HepG2 (cell line): Measurements from ENCODE around the gene ABHD15. TPM values are rescaled to one million over a fixed set of nuclear protein-coding genes. Genes with fewer than 3 reads are reported as not detected.
A peak's percentile ranks its signal among the peaks of the same experiment; 100 is the strongest.

ENCODE experiments used
- ATAC-seq: fragments of 200-7000 bp; cut with Tn5 transposase; 3 replicates; pipeline ENCODE4 v1.9.1; 2020; ENCODE audit warnings: mild to moderate bottlenecking, moderate library complexity
- BruUV-seq: library from RNA; stranded (reverse); fragments of 400-500 nt; replicated peaks from 2 replicates; lab custom pipeline; 2021; lab: Mats Ljungman, UMichigan
- CTCF ChIA-PET: fragments of 300-600 bp; formaldehyde crosslinking; extraction: SDS; loops from one replicate; lab custom pipeline; 2021; ENCODE audit warnings: low total read pairs, inconsistent platforms, low intra/inter-chr PET ratio; lab: Yijun Ruan, JAX
- POLR2A ChIA-PET: fragments of 350-600 bp; sonication (Branson Sonifier 250); formaldehyde crosslinking; loops from one replicate; lab custom pipeline; 2020; ENCODE audit warnings: antibody characterized with exemption, inconsistent platforms; lab: Yijun Ruan, JAX
- DNase-seq: peaks from one replicate; pipeline ENCODE4 v3.0.0-alpha.2; 2015; ENCODE audit warnings: low spot score
- FAIRE-seq: peaks from 3 replicates; lab custom pipeline; 2011; peaks lifted over from hg19 to GRCh38; lab: Jason Lieb, UNC
- H2AFZ ChIP-seq: one replicate; pipeline ENCODE4 v1.6.1; 2011; ENCODE audit warnings: low read length, inconsistent platforms
- H3K27ac ChIP-seq: fragments of 300-600 bp; 3 replicates; pipeline ENCODE4 v1.8.0; 2011; ENCODE audit warnings: mixed run types, mild to moderate bottlenecking, mixed read lengths, low read length, inconsistent platforms; ENCODE audit not compliant: insufficient read depth; ENCODE audit errors: extremely low read length
- H3K27me3 ChIP-seq, 2 experiments: fragments of 200-600 bp in 1 of 2; 2 replicates in 1 of 2; 3 replicates in 1 of 2; pipeline versions ENCODE4 v1.6.0 to v1.8.0; 2011; ENCODE audit warnings: low read length in 2 of 2, mild to moderate bottlenecking in 2 of 2, moderate library complexity in 2 of 2, inconsistent platforms in 1 of 2; ENCODE audit not compliant: insufficient read depth in 2 of 2, control insufficient read depth in 1 of 2
- H3K36me3 ChIP-seq, 2 experiments: fragments of 200-600 bp in 1 of 2; replicated peaks in 1 of 2; 2 replicates in 1 of 2; 3 replicates in 1 of 2; pipeline versions ENCODE4 v1.5.1 to v1.8.0; 2011; ENCODE audit warnings: low read length in 2 of 2, inconsistent platforms in 1 of 2; ENCODE audit not compliant: insufficient read depth in 2 of 2, control insufficient read depth in 1 of 2
- H3K4me1 ChIP-seq: 2 replicates; pipeline ENCODE4 v1.5.1; 2012; ENCODE audit warnings: low read length, inconsistent platforms; ENCODE audit not compliant: insufficient read depth
- H3K4me2 ChIP-seq: 2 replicates; pipeline ENCODE4 v1.6.0; 2011; ENCODE audit warnings: low read depth, low read length, inconsistent platforms
- H3K4me3 ChIP-seq, 3 experiments: fragments of 200-600 bp in 1 of 3; sonication (generic), shearing (Covaris generic) in 1 of 3; replicated peaks in 1 of 3; 2 replicates each; pipeline ENCODE4 v1.5.1; 2011 to 2016; ENCODE audit warnings: low read length in 3 of 3, inconsistent platforms in 2 of 3, low read depth in 2 of 3, mild to moderate bottlenecking in 2 of 3, control low read depth in 1 of 3, mixed read lengths in 1 of 3; ENCODE audit not compliant: insufficient read depth in 1 of 3
- H3K79me2 ChIP-seq: one replicate; pipeline ENCODE4 v1.6.1; 2011; ENCODE audit warnings: low read length, inconsistent platforms; ENCODE audit not compliant: insufficient read depth
- H3K9ac ChIP-seq: 2 replicates; pipeline ENCODE4 v1.6.0; 2011; ENCODE audit warnings: mild to moderate bottlenecking, low read depth, low read length, inconsistent platforms; ENCODE audit not compliant: insufficient read depth
- H3K9me3 ChIP-seq: 2 replicates; pipeline ENCODE4 v1.5.1; 2012; ENCODE audit warnings: mild to moderate bottlenecking, low read length
- H4K20me1 ChIP-seq: 2 replicates; pipeline ENCODE4 v1.6.0; 2011; ENCODE audit warnings: inconsistent platforms, mild to moderate bottlenecking, low read length, moderate library complexity; ENCODE audit not compliant: insufficient read depth
- EZH2 ChIP-seq: conservative IDR thresholded peaks from 2 replicates; pipeline ENCODE4 v1.6.1; 2012; ENCODE audit warnings: mild to moderate bottlenecking, low read depth, low read length, moderate library complexity
- FOXA3 ChIP-seq: IDR thresholded peaks from 2 replicates; pipeline ENCODE4 v1.6.1; 2016; ENCODE audit warnings: missing genetic modification reagents, missing compliant biosample characterization
- KLF12 ChIP-seq: sonication (generic); formaldehyde crosslinking; IDR thresholded peaks from 2 replicates; pipeline ENCODE4 v1.4.0; 2020; ENCODE audit warnings: missing genetic modification reagents, borderline replicate concordance
- MXD4 ChIP-seq: IDR thresholded peaks from 2 replicates; pipeline ENCODE4 v1.6.1; 2016; ENCODE audit warnings: mild to moderate bottlenecking, missing biosample characterization, missing genetic modification reagents
- RFX5 ChIP-seq: IDR thresholded peaks from 2 replicates; pipeline ENCODE4 v1.6.1; 2011; ENCODE audit warnings: low read depth, low read length, improper control_type of control experiment
- RNF2 ChIP-seq: fragments of 450-650 bp; conservative IDR thresholded peaks from 2 replicates; pipeline ENCODE4 v1.6.1; 2016; ENCODE audit warnings: low read depth
- SALL2 ChIP-seq: sonication (generic); formaldehyde crosslinking; IDR thresholded peaks from 2 replicates; pipeline ENCODE4 v1.8.1; 2023; ENCODE audit warnings: mild to moderate bottlenecking, missing genetic modification reagents, inconsistent platforms
- XBP1 ChIP-seq: sonication (generic); formaldehyde crosslinking; IDR thresholded peaks from 2 replicates; pipeline ENCODE4 v1.5.0; 2020; ENCODE audit warnings: missing genetic modification reagents
- ZMYM4 ChIP-seq: sonication (generic); formaldehyde crosslinking; IDR thresholded peaks from 2 replicates; pipeline ENCODE4 v1.8.1; 2023; ENCODE audit warnings: mild to moderate bottlenecking, missing genetic modification reagents
- ZNF225 ChIP-seq: sonication (generic); formaldehyde crosslinking; IDR thresholded peaks from 2 replicates; pipeline ENCODE4 v1.4.0; 2020; ENCODE audit warnings: mild to moderate bottlenecking, missing genetic modification reagents
- ZNF333 ChIP-seq: sonication (generic); formaldehyde crosslinking; IDR thresholded peaks from 2 replicates; pipeline ENCODE4 v1.4.0; 2020; ENCODE audit warnings: mild to moderate bottlenecking, missing genetic modification reagents, borderline replicate concordance
- ZNF513 ChIP-seq: sonication (generic); formaldehyde crosslinking; conservative IDR thresholded peaks from 2 replicates; pipeline ENCODE4 v1.5.0; 2020; ENCODE audit warnings: missing genetic modification reagents
- ZNF589 ChIP-seq: sonication (generic); formaldehyde crosslinking; conservative IDR thresholded peaks from 2 replicates; pipeline ENCODE4 v1.8.0; 2022; ENCODE audit warnings: mild to moderate bottlenecking, moderate library complexity, missing genetic modification reagents
- ZNF644 ChIP-seq: IDR thresholded peaks from 2 replicates; pipeline ENCODE4 v1.6.1; 2016; ENCODE audit warnings: low read depth
- WGBS: methylation state at CpG from one replicate; pipeline ENCODE4 v1.1.6; 2017; ENCODE audit warnings: low lambda C conversion rate; 5-methylcytosine and 5-hydroxymethylcytosine counted together
- in situ Hi-C: cut with HindIII; loops from 2 replicates; pipeline ENCODE4 v1.10.0; 2017; ENCODE audit warnings: low pct_unique_long_range_greater_than_20kb; ENCODE audit not compliant: extremely low pct_ligation_motif_present
- intact Hi-C: fragments of 100-400 bp; cut with micrococcal nuclease; formaldehyde crosslinking; loops from one replicate; pipeline ENCODE4 v1.10.0; 2022; ENCODE audit not compliant: unreplicated experiment
- polyA plus RNA-seq, 8 experiments: library from polyadenylated mRNA; depleted of rRNA in 3 of 8; stranded (reverse) in 7 of 8; unstranded in 1 of 8; fragments of >200 nt; fragmentation: Illumina TruSeq in 4 of 8; extraction: Trizol in 4 of 8; gene quantifications; 2 replicates each; pipeline versions ENCODE4 v1.2.1 to v1.2.3, GENCODE V29; 2011 to 2016; ENCODE audit warnings: low read depth in 4 of 8, missing spikeins in 1 of 8, mixed read lengths in 1 of 8; ENCODE audit not compliant: insufficient read depth in 1 of 8
- total RNA-seq, 5 experiments: library from RNA; depleted of rRNA; stranded (reverse); fragments of >200 nt; fragmentation: Illumina TruSeq; extraction: Trizol; gene quantifications; 2 replicates each; pipeline ENCODE4 v1.2.3, GENCODE V29; 2016; ENCODE audit warnings: low read depth in 1 of 5
- TF ChIP-seq, protein P1 (sequence below): sonication (generic); formaldehyde crosslinking; IDR thresholded peaks from 2 replicates; pipeline ENCODE4 v1.8.0; 2022; ENCODE audit warnings: mild to moderate bottlenecking, missing genetic modification reagents; ENCODE audit not compliant: insufficient replicate concordance
- TF ChIP-seq, protein P2 (sequence below): sonication (generic); formaldehyde crosslinking; IDR thresholded peaks from 2 replicates; pipeline ENCODE4 v1.9.0; 2022; ENCODE audit warnings: low read depth, missing genetic modification reagents
- TF ChIP-seq, protein P3 (sequence below), 2 experiments: sonication (generic) in 1 of 2; formaldehyde crosslinking in 1 of 2; IDR thresholded peaks; 2 replicates each; pipeline versions ENCODE4 v1.4.0 to v1.6.1; 2018 to 2020; ENCODE audit warnings: missing genetic modification reagents in 2 of 2, borderline replicate concordance in 1 of 2, low read depth in 1 of 2, mild to moderate bottlenecking in 1 of 2, missing biosample characterization in 1 of 2
- TF ChIP-seq, protein P4 (sequence below): sonication (generic); formaldehyde crosslinking; IDR thresholded peaks from 2 replicates; pipeline ENCODE4 v1.4.0; 2020; ENCODE audit warnings: mild to moderate bottlenecking, missing genetic modification reagents

Gene ABHD15
- total and polyA plus RNA-seq, 2 of the 13 experiments (the other 11 are each of a cell fraction or from before 2014, with no cell fraction given) = 2.4 to 7.7 TPM

- Histone ChIP-seq H3K27ac (no peak overlapping the region), H3K4me1 (peaks cover 54% of the 10 kb centered on the region), H3K79me2 (no peaks in the 10 kb centered on the region), H2AFZ (no peak overlapping the region), H4K20me1 (no peaks in the 10 kb centered on the region), H3K36me3 (no peaks in the 10 kb centered on the region), H3K4me2 (peak overlapping the region; percentile 97), H3K27me3 (peaks cover 0 to 59% of the 10 kb centered on the region in 2 experiments; a peak in 3 of 5 replicates), H3K9ac (no peak overlapping the region), H3K4me3 (peak overlapping the region; percentile 31 to 75 (median 41)), H3K9me3 (no peaks in the 10 kb centered on the region)
- ATAC-seq (no peak), FAIRE-seq (no peak), DNase-seq (no peak)
- 2% methylated on average over 10 of the region's 15 CpGs for WGBS
- CTCF ChIA-PET = no interaction called here
- intact Hi-C loops (no loop called here), in situ Hi-C loops (loop anchor here (5.0 kb wide), 1 partner anchor 33 kb away; no protein-coding TSS in a partner anchor)
- POLR2A ChIA-PET = interaction anchor here (1.0 to 1.5 kb wide), 5 partner anchors 13 to 145 kb away, joined by 3 to 9 read pairs (median 3); partner anchors contain the start of genes ABHD15 and ANKRD13B
- BruUV-seq = no TSS peak
- 0 out of 2 replicates have a peak, but pooled peaks have one; percentile 36 for TF ChIP-seq KLF12 (CRISPR knock-in tag)
- TF ChIP-seq, protein P1, sequence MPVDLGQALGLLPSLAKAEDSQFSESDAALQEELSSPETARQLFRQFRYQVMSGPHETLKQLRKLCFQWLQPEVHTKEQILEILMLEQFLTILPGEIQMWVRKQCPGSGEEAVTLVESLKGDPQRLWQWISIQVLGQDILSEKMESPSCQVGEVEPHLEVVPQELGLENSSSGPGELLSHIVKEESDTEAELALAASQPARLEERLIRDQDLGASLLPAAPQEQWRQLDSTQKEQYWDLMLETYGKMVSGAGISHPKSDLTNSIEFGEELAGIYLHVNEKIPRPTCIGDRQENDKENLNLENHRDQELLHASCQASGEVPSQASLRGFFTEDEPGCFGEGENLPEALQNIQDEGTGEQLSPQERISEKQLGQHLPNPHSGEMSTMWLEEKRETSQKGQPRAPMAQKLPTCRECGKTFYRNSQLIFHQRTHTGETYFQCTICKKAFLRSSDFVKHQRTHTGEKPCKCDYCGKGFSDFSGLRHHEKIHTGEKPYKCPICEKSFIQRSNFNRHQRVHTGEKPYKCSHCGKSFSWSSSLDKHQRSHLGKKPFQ = no peak
- TF ChIP-seq ZMYM4 = no peak
- 0 out of 2 replicates have a peak, but pooled peaks have one; percentile 23 for TF ChIP-seq SALL2 (CRISPR knock-in tag)
- TF ChIP-seq ZNF644 (CRISPR knock-in tag) = no peak
- TF ChIP-seq, protein P2, sequence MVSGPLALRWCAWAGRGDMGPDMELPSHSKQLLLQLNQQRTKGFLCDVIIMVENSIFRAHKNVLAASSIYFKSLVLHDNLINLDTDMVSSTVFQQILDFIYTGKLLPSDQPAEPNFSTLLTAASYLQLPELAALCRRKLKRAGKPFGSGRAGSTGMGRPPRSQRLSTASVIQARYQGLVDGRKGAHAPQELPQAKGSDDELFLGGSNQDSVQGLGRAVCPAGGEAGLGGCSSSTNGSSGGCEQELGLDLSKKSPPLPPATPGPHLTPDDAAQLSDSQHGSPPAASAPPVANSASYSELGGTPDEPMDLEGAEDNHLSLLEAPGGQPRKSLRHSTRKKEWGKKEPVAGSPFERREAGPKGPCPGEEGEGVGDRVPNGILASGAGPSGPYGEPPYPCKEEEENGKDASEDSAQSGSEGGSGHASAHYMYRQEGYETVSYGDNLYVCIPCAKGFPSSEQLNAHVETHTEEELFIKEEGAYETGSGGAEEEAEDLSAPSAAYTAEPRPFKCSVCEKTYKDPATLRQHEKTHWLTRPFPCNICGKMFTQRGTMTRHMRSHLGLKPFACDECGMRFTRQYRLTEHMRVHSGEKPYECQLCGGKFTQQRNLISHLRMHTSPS (CRISPR knock-in tag) = no peak
- TF ChIP-seq, protein P3, sequence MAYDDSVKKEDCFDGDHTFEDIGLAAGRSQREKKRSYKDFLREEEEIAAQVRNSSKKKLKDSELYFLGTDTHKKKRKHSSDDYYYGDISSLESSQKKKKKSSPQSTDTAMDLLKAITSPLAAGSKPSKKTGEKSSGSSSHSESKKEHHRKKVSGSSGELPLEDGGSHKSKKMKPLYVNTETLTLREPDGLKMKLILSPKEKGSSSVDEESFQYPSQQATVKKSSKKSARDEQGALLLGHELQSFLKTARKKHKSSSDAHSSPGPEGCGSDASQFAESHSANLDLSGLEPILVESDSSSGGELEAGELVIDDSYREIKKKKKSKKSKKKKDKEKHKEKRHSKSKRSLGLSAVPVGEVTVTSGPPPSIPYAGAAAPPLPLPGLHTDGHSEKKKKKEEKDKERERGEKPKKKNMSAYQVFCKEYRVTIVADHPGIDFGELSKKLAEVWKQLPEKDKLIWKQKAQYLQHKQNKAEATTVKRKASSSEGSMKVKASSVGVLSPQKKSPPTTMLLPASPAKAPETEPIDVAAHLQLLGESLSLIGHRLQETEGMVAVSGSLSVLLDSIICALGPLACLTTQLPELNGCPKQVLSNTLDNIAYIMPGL (CRISPR knock-in tag; IDR thresholded peaks at IDR 0.05; ENCODE audit: borderline replicate concordance in 1 of 2, low read depth in 1 of 2) = 0 out of 4 replicates have a peak, but pooled peaks of 1 of the 2 experiments have one; percentile 3
- no peak for TF ChIP-seq MXD4
- TF ChIP-seq FOXA3 = no peak
- TF ChIP-seq, protein P4, sequence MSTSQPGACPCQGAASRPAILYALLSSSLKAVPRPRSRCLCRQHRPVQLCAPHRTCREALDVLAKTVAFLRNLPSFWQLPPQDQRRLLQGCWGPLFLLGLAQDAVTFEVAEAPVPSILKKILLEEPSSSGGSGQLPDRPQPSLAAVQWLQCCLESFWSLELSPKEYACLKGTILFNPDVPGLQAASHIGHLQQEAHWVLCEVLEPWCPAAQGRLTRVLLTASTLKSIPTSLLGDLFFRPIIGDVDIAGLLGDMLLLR (CRISPR knock-in tag) = no peak
- TF ChIP-seq EZH2 = no peak
- no peak for TF ChIP-seq RFX5
- TF ChIP-seq ZNF513 = no peak
- TF ChIP-seq XBP1 (CRISPR knock-in tag) = no peak
- TF ChIP-seq ZNF589 (CRISPR knock-in tag) = no peak
- TF ChIP-seq ZNF225 (CRISPR knock-in tag) = no peak
- TF ChIP-seq ZNF333 (CRISPR knock-in tag) = no peak
- no peak for TF ChIP-seq RNF2
Measured at GRCh38 chr17:29615048-29615385, 48.2 kb upstream of the ABHD15 start.
